ENCODE results near the gene LCA5L.

- TF ChIP-seq GATA2 (IDR thresholded peaks at IDR 0.05; ENCODE audit: low read depth, low read length) (no peak), GATA3 (IDR thresholded peaks at IDR 0.05; ENCODE audit: low read depth, low read length) (no peak)
Measured at GRCh38 chr21:39366563-39366962, 79.0 kb downstream of the LCA5L start.
